ENCODE results near the gene NFASC.

NFASC gene

DNA sequence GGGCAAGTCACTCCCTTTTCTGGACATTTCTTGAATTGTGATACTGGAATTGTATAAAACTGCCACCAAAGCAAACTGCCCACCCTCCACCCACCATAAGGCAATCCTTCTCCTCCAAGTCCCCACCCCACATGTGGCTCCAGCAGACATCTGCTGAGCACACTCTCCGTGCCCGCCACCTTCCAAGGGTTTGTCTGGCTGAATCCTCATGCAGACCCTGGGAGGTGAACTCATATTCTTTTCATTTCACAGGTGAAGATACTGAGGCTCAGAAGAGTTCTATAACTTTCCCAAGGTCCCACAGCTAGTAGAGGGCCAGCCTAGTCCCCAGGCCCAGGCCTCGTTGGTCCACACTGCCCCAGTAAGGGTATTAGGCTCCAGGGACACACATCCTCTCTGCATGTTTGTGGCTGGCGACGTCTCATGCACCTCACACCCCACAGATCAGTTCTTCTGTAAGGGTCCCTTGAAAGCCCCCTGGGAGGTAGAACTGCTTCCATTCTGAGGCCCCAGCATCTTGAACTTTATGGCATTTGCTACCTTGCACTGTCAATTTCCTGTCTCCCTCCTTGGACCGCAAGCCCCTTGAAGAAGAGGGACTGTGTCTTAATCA is 186.4 kb downstream of the NFASC start:
- H3K4me3 ChIP-seq (ENCODE audit: low read depth in 1 of 2, low read length in 1 of 2), result no peak overlapping the region
- peaks cover 3 to 10% of the 10 kb centered on the region in 2 experiments for H3K4me1 ChIP-seq (ENCODE audit: control insufficient read depth in 1 of 2, insufficient read depth in 1 of 2, low read depth in 1 of 2, low read length in 1 of 2)
- TF ChIP-seq, protein P1, sequence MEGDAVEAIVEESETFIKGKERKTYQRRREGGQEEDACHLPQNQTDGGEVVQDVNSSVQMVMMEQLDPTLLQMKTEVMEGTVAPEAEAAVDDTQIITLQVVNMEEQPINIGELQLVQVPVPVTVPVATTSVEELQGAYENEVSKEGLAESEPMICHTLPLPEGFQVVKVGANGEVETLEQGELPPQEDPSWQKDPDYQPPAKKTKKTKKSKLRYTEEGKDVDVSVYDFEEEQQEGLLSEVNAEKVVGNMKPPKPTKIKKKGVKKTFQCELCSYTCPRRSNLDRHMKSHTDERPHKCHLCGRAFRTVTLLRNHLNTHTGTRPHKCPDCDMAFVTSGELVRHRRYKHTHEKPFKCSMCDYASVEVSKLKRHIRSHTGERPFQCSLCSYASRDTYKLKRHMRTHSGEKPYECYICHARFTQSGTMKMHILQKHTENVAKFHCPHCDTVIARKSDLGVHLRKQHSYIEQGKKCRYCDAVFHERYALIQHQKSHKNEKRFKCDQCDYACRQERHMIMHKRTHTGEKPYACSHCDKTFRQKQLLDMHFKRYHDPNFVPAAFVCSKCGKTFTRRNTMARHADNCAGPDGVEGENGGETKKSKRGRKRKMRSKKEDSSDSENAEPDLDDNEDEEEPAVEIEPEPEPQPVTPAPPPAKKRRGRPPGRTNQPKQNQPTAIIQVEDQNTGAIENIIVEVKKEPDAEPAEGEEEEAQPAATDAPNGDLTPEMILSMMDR (IDR thresholded peaks at IDR 0.05), result no peak
- no peaks in the 10 kb centered on the region for H3K9me3 ChIP-seq
- no peak overlapping the region for H3K27ac ChIP-seq
- no peaks in the 10 kb centered on the region for H3K36me3 ChIP-seq
- H3K27me3 ChIP-seq, result no peaks in the 10 kb centered on the region

DNA sequence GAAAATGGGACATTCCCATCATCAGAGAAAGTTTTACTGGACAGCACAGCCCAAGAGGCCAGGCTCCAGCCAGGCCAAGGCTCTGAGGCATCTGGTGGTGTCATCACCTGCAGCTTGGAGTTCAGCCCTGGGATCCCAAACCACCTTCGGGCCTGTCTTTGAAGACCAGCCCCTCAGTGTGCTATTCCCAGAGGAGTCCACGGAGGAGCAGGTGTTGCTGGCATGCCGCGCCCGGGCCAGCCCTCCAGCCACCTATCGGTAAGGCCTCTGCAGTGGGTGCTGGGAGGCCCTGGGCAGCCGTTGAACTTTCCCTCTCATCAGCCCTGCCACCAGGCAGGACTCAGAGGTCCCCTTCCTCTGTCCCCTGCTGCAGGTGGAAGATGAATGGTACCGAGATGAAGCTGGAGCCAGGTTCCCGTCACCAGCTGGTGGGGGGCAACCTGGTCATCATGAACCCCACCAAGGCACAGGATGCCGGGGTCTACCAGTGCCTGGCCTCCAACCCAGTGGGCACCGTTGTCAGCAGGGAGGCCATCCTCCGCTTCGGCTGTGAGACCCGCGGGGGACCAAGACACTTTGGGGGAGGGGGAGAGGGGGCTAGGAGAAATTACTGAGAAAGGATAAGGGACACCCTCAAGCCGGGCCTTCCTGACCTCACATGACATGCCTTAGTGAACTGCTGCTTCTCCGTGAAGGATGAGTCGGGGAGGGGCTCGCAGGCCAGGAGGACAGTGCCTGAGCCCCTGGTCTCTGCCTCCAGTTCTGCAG is 187.3 kb downstream of the NFASC start:
- Histone ChIP-seq H3K27ac (no peak overlapping the region), H3K4me1 (ENCODE audit: control insufficient read depth in 1 of 2, insufficient read depth in 1 of 2, low read depth in 1 of 2, low read length in 1 of 2) (peaks cover 3 to 10% of the 10 kb centered on the region in 2 experiments), H3K27me3 (no peaks in the 10 kb centered on the region), H3K36me3 (no peaks in the 10 kb centered on the region), H3K9me3 (no peaks in the 10 kb centered on the region), H3K4me3 (ENCODE audit: low read depth in 1 of 2, low read length in 1 of 2) (no peak overlapping the region)
- TF ChIP-seq, protein P1 (IDR thresholded peaks at IDR 0.05), result no peak

DNA sequence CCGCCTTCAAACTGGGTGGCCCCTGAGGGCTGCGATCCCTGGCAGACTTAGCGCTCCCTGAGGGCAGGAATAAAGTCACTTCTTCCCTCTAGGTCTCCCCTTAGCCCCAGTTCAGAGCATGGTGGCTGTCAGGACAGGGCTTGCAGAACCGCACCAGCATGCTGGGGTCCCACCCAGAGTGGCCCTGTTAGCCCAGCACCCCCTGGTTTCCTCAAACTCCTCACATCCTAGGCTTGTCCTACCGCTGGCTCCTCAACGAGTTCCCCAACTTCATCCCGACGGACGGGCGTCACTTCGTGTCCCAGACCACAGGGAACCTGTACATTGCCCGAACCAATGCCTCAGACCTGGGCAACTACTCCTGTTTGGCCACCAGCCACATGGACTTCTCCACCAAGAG is 188.2 kb downstream of the NFASC start:
- Histone ChIP-seq H3K27ac (no peak overlapping the region), H3K27me3 (no peaks in the 10 kb centered on the region), H3K4me3 (ENCODE audit: low read depth in 1 of 2, low read length in 1 of 2) (no peak overlapping the region), H3K4me1 (ENCODE audit: control insufficient read depth in 1 of 2, insufficient read depth in 1 of 2, low read depth in 1 of 2, low read length in 1 of 2) (peaks cover 3 to 10% of the 10 kb centered on the region in 2 experiments), H3K9me3 (no peaks in the 10 kb centered on the region), H3K36me3 (no peaks in the 10 kb centered on the region)
- TF ChIP-seq, protein P1 (IDR thresholded peaks at IDR 0.05), result no peak

DNA sequence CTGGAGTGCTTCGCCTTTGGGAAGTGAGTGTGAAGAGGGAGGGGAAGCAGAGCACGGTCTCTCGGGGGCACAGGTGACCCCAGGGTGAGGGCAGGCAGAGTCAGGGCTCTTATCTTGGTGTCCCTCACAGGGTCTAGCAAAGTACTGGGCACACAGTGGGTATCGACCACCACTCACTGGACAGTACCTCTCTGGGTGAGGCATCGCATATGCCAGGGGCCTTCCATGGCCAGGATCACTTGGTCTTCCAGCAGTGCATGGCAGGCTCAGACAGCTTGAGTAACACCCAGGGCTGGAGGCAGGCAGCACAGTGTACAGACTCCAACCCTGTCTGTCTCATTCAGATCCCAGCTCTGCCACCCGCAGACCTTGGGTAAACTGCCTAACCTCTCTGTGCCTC is 189.0 kb downstream of the NFASC start:
- Histone ChIP-seq H3K9me3 (no peaks in the 10 kb centered on the region), H3K36me3 (no peaks in the 10 kb centered on the region), H3K27ac (no peak overlapping the region), H3K27me3 (no peaks in the 10 kb centered on the region), H3K4me1 (ENCODE audit: control insufficient read depth in 1 of 2, insufficient read depth in 1 of 2, low read depth in 1 of 2, low read length in 1 of 2) (peaks cover 3 to 10% of the 10 kb centered on the region in 2 experiments), H3K4me3 (ENCODE audit: low read depth in 1 of 2, low read length in 1 of 2) (no peak overlapping the region)
- TF ChIP-seq, protein P1 (IDR thresholded peaks at IDR 0.05), result no peak

DNA sequence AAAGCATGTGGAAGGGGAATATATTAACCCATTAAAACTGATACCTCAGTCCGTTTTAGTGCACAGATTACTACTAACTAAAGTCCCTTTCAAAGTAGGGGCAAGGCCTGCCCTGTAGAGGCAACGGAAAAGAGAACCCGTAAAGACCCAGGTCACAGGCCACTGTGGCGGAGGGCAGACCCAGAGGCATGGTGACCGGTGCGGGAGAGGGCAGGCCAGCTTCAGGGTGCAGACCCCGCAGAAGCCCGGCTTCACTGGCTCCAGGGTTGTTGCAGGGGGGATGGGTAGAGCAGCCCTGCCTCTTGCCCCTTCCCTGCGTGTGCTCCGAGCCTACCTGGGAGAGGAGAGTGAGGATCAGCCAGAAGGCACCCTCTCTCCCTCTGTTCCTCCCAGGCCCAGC is 190.1 kb downstream of the NFASC start:
- H3K9me3 ChIP-seq, result no peaks in the 10 kb centered on the region
- TF ChIP-seq, protein P1 (IDR thresholded peaks at IDR 0.05), result no peak
- H3K36me3 ChIP-seq, result no peaks in the 10 kb centered on the region
- H3K27ac ChIP-seq, result no peak overlapping the region
- H3K4me1 ChIP-seq (ENCODE audit: control insufficient read depth in 1 of 2, insufficient read depth in 1 of 2, low read depth in 1 of 2, low read length in 1 of 2), result peaks cover 3 to 10% of the 10 kb centered on the region in 2 experiments
- H3K27me3 ChIP-seq, result no peaks in the 10 kb centered on the region
- H3K4me3 ChIP-seq (ENCODE audit: low read depth in 1 of 2, low read length in 1 of 2), result no peak overlapping the region

Data from neutrophil (primary cell).